DMS153 (cell line): ENCODE results near the gene PRSS50.

Experiments used
- DNase-seq: peaks from one replicate; lab custom pipeline; 2025; lab: John Stamatoyannopoulos, UW

PRSS50 gene

GRCh38 chr3:46669191-46669999 lies 48.3 kb downstream of the PRSS50 start:
- DNase-seq: no peak

DNA sequence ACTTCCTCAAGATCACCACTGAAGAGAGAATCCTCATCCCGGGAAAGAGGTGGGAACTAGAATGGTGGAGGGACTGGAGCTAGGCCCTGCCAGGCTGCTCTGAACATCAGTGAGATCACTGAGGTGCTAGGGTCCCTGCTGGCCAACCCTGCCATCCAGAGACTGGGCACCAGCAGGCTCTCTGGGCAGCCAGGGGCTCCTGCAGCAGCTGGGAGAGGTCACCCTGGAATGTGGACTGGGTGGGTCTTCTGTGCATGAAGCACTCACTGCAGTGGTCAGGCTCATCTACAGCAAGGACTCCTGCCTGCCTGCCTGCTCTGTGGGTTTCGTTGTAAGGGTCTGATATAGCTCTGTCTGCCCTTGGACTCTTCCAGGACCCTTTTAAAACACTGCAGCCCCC lies 49.1 kb downstream of the PRSS50 start:
- no peak for DNase-seq

- no peak for DNase-seq
Measured at GRCh38 chr3:46668116-46668515, 49.6 kb downstream of the PRSS50 start.

GRCh38 chr3:46667657-46668056 lies 50.0 kb downstream of the PRSS50 start:
- DNase-seq: no peak

DNA sequence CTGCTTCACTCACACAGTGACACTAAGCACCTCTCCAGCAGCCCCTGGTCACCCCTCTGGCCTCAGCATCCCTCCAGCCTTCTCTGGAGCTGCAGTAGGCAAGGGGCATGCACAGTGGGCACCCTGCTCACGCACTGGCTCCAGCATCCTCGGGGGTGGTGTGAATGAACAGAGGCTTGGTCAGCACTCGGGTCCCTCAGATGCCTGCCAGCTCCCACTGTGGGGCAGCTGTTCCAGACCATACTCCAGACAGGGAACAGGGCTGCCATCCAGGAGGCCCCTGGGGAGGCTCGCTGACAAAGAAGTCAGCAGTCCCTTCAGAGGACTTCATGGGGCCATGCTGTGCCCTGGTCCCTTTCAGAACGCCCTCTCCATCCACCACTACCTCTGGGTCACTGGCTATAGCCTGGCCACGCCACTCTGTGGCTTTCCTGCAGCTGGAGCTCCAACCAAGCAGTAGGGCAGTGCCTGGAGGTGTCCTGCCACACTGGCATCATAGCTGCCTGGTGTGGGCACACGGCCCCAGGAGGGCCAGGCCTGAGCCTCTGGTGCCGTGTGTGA lies 50.5 kb downstream of the PRSS50 start:
- no peak for DNase-seq

GRCh38 chr3:46666453-46666845 lies 51.2 kb downstream of the PRSS50 start:
- no peak for DNase-seq

DNA sequence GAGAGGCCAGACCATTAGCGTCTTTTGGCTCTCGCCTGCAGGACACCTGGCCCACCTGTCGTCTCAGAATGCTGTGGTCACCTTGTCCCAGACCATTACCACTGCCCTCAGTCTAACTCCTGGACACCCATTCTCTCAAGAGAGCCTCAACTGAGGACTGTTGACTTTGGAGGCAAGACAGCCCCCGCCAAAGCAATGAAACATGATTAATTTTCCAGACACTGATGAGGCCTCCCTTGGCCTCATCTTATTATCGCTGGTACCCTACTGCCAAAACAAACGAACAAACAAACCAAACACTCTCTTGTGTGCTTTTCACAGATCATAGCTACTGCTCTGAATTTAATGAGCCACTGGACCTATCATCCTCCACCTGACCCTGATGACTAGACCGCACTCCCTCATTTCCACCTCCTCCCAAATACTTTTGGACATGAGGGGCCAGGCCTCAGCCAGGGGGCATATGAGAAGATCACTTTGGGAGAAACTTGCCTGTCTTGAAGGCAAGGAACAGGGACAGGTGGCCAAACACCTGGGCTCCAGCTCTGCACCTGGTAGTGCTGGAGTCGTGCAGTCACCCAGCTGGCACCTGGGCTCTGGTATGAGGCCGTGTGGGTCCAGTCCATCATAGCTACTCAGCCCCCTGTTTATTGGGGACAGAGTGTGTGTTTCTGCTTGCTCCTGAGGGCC lies 51.8 kb downstream of the PRSS50 start:
- DNase-seq: no peak

DNA sequence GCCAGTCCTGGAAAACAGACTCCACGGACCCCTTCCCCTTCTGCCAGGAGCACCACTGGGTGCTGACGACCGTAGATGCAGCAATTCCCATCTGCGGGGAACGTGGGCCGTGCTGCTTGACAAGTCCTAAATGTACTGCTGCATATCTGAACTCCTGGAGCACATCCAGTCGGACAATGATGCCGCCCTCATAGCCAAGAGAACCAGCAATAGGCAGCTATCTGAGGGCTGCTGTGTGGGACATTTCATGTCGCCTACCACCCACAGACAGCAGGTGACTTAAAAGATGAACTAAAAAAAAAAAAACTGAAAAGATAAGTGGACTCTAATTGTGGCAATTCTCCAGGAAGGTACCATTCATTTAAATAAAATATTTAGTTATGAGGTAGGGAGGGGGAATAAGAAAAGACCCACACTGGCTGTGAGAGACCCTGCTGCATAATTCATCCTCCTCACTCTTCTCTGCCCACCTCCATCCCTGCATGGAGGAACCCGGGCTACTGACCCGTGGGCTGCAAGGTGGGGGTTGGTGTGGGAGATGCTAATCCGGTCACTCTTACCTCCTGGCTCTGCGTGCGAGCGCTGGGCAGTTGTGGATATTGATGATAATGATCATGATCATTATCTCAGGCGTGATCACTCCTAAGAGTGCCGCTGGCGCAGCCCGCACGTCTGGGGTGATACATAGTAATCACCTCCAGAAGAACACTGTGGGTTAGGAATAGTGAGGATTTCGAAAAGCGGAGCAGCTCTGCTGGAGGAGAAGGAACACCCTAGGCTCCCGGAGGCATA lies 52.5 kb downstream of the PRSS50 start:
- DNase-seq: no peak

- DNase-seq: no peak
Measured at GRCh38 chr3:46664188-46664970, 53.3 kb downstream of the PRSS50 start.

DNA sequence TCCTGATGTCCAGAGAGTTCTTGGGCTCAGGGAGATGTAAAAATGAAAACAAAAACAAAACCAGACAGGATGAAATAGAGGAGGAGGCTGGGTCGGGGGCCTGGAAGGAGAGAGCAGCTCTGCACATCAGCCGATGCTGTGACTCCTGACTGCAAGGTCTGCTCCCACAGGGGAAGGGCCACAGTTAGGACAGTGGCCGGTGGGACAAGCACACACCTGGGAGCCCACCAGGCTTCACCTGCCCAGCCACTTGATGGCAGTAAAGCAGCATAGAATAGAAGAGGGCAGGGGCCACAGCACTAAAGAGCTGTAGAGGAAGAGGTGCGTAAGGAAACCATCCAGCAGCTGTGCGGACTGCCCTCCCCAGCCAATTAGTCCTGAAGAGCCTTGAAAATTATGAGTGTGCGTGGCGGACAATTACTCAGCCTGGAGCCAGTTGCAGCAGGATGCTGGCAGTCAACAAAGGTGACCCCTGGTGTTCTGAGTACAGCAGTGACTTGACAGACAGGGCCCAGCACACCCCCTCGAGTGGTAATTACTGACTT lies 54.0 kb downstream of the PRSS50 start:
- peak; percentile 50 for DNase-seq

- DNase-seq: no peak
Measured at GRCh38 chr3:46662771-46663551, 54.7 kb downstream of the PRSS50 start.
